ENCODE data around the gene CASKIN2.

CASKIN2 gene

DNA sequence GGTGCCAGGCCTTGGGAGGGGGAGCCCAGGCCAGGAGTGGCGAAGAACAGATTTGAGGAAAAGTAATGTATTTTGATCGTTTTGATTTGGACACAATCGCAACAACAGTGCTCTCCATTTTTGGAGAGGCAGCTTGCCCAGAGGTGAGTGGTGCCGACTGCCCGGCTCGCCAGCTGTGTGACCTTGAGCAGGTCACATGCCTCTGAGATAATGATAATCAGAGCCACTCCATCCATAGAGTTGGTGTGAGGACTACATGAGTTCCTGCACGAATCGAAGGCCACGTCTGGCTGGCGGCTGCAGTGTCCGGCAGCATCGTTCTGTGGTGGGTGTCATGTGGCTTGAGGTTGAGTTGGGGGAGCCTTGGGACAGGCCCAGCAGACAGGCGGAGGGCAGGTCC is 30.8 kb upstream of the CASKIN2 start:
- no peak for DNase-seq (ENCODE audit: low read depth in 2 of 2)

DNA sequence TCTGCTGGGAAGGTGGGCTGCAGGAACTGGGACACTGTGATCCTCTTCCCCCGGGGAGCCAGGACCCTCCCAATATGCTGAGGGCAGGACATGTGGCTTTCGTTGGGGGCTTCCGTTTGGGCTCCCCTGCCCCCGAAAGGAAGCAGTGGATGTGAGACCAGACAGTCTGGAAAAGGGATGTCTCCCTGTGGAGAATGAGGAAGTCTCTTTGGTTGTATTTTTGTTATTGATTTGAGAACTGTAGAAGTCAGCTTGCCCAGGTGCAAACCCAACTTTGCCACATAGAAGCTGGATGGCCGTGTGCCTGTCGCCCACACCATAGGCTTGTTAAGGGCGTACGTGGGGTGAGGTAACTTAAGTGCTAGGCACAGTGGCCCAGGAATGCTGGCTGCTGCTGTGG is 28.9 kb upstream of the CASKIN2 start:
- DNase-seq (ENCODE audit: low read depth in 2 of 2) = no peak

DNA sequence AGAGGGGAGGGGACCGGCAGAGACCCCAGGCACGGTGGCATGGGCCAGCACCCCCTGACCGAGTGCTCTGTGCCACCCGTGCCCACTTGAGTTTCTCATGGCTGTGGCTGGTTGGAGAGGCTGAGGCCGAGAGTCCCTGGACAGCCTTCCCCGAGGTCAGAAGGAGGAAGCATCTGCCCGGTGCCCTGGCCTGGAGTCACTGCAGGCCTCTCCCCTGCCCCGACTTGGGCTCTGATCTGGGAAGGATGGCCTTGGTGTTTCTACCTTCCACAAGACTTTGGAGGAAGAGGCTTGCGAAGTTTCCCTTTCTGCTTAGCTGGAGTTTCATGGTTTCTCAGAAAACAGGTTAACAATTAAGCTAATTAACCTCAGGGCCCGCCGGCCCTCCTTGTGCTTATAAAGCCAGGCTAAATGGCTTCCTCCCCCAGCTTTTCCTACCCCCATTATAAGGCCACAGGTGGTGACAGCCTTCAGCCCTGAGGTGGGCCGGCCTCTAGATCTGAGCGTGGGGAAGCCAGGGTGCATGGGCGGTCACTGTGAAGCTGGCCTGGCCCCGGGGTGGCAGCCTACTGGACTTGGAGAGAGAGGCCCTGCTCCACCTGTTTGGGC is 27.5 kb upstream of the CASKIN2 start:
- DNase-seq (ENCODE audit: low read depth in 2 of 2) = no peak

DNA sequence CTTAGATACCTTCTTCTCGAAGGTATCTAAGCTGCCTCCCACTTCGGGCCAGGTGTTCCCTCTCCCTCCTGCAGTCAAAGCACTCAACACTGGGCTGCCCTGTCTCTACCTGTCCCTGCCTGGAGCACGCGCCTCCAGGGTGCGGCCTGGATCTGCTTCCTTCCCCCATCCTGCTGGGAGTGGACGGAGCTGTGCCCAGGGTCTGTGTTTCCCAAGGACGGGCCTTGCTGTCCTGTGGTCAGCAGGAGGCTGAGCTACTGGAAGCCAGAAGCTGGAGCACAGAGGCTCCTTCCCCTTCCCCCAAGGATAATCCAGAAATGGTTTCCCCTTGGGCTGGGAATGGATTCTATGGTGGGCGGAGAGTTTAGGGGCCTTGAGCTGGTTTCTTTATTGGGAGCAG is 26.9 kb upstream of the CASKIN2 start:
- no peak for DNase-seq (ENCODE audit: low read depth in 2 of 2)

- no peak for DNase-seq (ENCODE audit: low read depth in 2 of 2)
These were observed 25.7 kb upstream of the CASKIN2 start for GRCh38 chr17:75540923-75541503.

- DNase-seq (ENCODE audit: low read depth in 2 of 2) = no peak
These were observed 24.8 kb upstream of the CASKIN2 start for GRCh38 chr17:75539967-75540729.

- DNase-seq (ENCODE audit: low read depth in 2 of 2) = no peak
These were observed 21.0 kb upstream of the CASKIN2 start for GRCh38 chr17:75536366-75536765.

DNA sequence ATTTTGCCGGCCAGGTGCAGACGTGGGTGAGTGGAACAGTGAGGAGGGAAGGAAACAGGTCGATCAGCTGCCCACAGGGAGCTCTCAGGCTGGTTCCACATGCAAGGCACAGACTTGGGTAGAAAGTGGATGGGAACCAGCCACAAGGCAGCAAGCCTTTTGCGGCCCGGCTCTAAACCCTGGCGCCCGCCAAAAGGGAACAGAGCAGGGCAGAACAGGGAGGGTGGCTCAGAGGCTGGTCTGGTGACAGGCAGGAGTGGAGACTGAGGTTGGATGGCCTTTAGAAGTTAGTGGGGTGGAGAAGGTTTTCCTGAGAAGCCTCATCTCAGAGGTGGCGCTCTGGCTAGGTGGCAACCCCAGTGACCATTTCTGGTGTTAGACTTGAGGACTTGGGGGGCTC is 20.5 kb upstream of the CASKIN2 start:
- DNase-seq (ENCODE audit: low read depth in 2 of 2) = no peak

- DNase-seq (ENCODE audit: low read depth in 2 of 2) = peak; percentile 33 to 45
These were observed 19.8 kb upstream of the CASKIN2 start for GRCh38 chr17:75535119-75535537.

DNA sequence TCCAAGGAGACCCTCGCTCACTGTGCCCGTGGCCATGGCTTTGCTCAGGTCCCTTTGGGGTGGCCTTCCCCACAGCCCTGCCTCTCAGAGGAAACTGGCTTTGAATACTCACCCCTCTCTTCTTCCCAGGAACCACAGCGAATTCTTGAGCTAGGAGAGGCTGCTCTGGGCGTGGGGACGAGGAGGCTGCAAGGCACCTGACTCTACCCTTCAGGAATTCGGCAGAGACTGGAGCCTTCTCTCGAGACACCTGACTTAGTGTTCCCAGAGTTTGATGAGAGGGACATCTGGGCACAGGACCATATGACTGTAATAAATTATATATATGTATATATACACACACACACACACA is 16.4 kb upstream of the CASKIN2 start:
- no peak for DNase-seq (ENCODE audit: low read depth in 2 of 2)

DNA sequence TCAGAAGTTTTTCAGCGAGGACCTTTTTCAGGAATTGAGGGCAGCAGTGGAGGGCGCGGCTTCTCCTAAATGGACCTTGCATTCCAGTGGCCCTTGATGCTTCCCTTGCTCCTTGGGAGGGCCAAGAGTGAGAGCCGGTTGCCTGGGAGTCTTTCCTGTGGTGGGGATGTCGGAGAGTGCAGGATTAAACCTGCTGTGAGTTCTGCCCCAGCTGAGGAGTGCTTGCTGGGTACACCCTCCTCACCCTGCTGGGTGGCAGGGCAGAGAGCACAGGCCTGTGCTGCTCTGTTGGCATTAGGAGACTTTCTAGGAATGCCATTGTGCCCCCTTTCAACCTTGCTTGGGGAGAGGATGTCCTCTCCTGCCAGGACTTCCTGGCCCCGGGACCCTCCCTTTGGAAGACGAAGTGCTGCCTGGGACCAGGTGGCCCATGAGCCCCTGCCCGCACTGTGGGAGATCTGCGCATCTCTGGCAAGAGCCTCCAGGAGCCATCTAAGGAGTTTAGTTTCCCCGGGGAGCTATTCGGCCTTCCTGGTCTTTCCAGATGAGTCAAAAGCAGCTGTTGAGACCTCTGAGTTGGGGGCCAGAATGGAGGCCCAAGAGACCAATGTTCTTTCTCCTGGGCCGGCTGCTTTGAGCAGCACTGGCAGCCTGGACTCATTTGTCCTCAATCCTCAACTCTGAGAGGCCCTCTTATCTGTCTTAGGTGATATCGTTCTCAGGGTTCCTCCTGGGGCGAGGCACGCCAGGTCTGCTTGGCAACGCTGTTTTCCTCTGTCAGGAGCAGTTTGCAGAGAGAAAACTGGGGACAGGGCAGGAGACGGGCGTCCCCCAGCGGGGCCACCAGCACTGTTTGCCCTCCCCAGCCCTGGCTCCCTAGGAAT is 15.7 kb upstream of the CASKIN2 start:
- no peak for DNase-seq (ENCODE audit: low read depth in 2 of 2)

- no peak for DNase-seq (ENCODE audit: low read depth in 2 of 2)
These were observed 11.4 kb upstream of the CASKIN2 start for GRCh38 chr17:75526555-75527270.

- no peak for DNase-seq (ENCODE audit: low read depth in 2 of 2)
These were observed 10.6 kb upstream of the CASKIN2 start for GRCh38 chr17:75525806-75526554.

GRCh38 chr17:75524970-75525805 is 9.9 kb upstream of the CASKIN2 start, which contains the start of gene LLGL2:
Gene LLGL2 (plus strand): TSS chr17:75525697. CDS start chr17:75543427, 17,730 bp downstream.
- DNase-seq (ENCODE audit: low read depth in 2 of 2) = peak; percentile 61 to 77

- no peak for DNase-seq (ENCODE audit: low read depth in 2 of 2)
These were observed 9.1 kb upstream of the CASKIN2 start for GRCh38 chr17:75524269-75524969.

DNA sequence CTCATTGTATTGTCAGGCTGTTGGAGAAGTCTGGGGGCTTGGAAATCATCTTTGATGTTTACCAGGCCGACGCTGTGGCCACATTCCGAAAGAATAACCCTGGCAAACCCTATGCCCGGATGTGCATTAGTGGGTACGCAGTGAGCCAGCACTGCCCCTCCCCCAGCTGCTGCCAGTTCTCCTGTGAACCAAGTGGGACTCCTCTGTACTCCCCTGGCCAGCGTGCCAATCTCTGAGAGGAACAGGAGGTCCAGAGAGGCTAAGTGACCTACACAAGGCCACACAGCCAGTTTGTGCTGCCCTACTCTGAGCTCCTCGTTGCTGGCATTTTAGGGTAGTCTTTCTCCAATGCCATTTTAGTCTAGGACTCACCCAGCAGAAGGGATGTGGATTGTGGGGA is 8.3 kb upstream of the CASKIN2 start:
- no peak for DNase-seq (ENCODE audit: low read depth in 2 of 2)

DNA sequence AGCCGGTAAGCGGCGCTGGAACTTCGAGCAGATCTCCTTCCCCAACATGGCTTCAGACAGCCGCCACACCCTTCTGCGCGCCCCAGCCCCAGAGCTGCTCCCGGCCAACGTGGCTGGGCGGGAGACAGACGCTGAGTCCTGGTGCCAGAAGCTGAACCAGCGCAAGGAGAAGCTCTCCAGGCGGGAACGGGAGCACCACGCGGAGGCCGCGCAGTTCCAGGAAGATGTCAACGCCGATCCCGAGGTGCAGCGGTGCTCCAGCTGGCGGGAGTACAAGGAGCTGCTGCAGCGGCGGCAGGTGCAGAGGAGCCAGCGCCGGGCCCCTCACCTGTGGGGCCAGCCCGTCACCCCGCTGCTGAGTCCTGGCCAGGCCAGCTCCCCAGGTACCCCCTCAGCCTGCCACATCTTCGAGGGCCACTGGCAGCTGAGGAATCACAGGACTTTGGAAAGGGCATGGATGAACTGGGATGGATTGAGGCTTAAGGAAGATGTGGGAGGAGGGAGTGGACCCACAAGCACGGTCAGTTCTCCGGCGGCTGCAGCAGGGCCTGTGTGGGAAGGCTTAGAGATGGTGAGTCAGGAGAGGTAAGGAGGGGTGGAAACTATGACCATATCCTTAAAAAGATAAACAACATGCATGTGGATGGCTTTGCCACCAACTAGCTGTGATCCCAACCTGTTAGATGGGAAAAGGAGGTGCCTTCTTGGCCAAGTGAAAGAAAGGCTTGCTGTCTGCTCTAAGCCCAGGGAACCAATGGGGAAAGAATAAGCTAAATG is 6.8 kb upstream of the CASKIN2 start:
- no peak for DNase-seq (ENCODE audit: low read depth in 2 of 2)

DNA sequence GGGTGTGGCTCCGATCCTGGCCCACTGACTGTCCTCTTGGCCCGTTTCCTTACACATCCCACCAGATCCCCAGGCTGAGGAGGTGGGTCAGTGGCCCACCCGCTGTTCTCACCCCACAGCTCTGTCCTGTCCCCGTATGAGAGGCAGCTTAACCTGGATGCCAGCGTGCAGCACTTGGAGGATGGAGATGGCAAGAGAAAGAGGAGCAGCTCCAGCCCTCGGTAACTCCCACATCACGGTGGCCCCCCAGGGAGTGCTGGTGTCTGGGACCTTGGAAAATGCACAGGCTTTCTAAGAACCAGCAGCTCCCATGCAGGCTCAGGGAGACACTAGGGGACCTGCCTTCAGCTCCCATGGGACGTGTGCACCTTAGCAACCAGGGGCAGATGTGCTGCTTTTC is 6.0 kb upstream of the CASKIN2 start:
- DNase-seq (ENCODE audit: low read depth in 2 of 2) = no peak

All from stimulated activated CD8-positive, alpha-beta memory T cell treated with anti-CD3 and anti-CD28 coated beads, Interleukin-15, amount 100 ng/mL, for 4 hours (primary cell).